MM.1S (cell line): ENCODE data around the gene MAL.

Experiments
- EZH2 ChIP-seq: fragments of 300-600 bp; sonication (generic); optimal IDR thresholded peaks from 2 replicates; pipeline ENCODE3; 2017; ENCODE audit warnings: low read depth, mild to moderate bottlenecking, antibody characterized with exemption, low read length, mixed read lengths
- EZH2phosphoT487 ChIP-seq: fragments of 300-600 bp; sonication (generic); IDR thresholded peaks from 2 replicates; pipeline ENCODE4 v1.6.1; 2018; ENCODE audit warnings: antibody characterized with exemption, low read length

GRCh38 chr2:95018301-95018700, 7.2 kb upstream of the MAL start:
- no peak for TF ChIP-seq EZH2phosphoT487
- TF ChIP-seq EZH2: no peak
